DND-41 (cell line): ENCODE data around the gene PRKCE.
A peak's percentile ranks its signal among the peaks of the same experiment; 100 is the strongest.

Experiments
- ATAC-seq: fragments of 200-7000 bp; cut with Tn5 transposase; 3 replicates; pipeline ENCODE4 v1.9.1; 2021; ENCODE audit warnings: low read depth; ENCODE audit not compliant: insufficient read depth
- DNase-seq: peaks from one replicate; pipeline ENCODE4 v3.0.0-alpha.2; 2020
- H2AFZ ChIP-seq: 2 replicates; pipeline ENCODE4 v1.6.0; 2012; ENCODE audit warnings: low read depth, low read length
- H3K27ac ChIP-seq: 2 replicates; pipeline ENCODE4 v1.5.1; 2012; ENCODE audit warnings: low read length, inconsistent platforms
- H3K27me3 ChIP-seq: fragments of 200-600 bp; sonication (generic); 2 replicates; pipeline ENCODE4 v1.6.0; 2012; ENCODE audit warnings: low read length, mild to moderate bottlenecking, inconsistent platforms; ENCODE audit not compliant: insufficient read depth, poor library complexity
- H3K36me3 ChIP-seq: 2 replicates; pipeline ENCODE4 v1.5.1; 2012; ENCODE audit warnings: low read length, inconsistent platforms; ENCODE audit not compliant: insufficient read depth
- H3K4me1 ChIP-seq: 2 replicates; pipeline ENCODE4 v1.5.1; 2012; ENCODE audit warnings: mild to moderate bottlenecking, low read length; ENCODE audit not compliant: insufficient read depth
- H3K4me2 ChIP-seq: 2 replicates; pipeline ENCODE4 v1.6.0; 2012; ENCODE audit warnings: mild to moderate bottlenecking, moderate library complexity, low read length, inconsistent platforms; ENCODE audit not compliant: insufficient read depth
- H3K4me3 ChIP-seq, 2 experiments: fragments of 200-600 bp in 1 of 2; shearing (Covaris generic) in 1 of 2; 2 replicates each; pipeline ENCODE4 v1.5.1; 2012 to 2016; ENCODE audit warnings: inconsistent platforms in 2 of 2, low read length in 2 of 2, mild to moderate bottlenecking in 2 of 2, low read depth in 1 of 2, moderate library complexity in 1 of 2
- H3K79me2 ChIP-seq: 2 replicates; pipeline ENCODE4 v1.6.0; 2012; ENCODE audit warnings: low read length, inconsistent platforms; ENCODE audit not compliant: insufficient read depth
- H3K9ac ChIP-seq: 2 replicates; pipeline ENCODE4 v1.6.0; 2012; ENCODE audit warnings: low read depth, mild to moderate bottlenecking, inconsistent platforms, low read length, moderate library complexity
- H3K9me3 ChIP-seq: 2 replicates; pipeline ENCODE4 v1.5.1; 2012; ENCODE audit warnings: low read length, moderate library complexity, mild to moderate bottlenecking, inconsistent platforms; ENCODE audit not compliant: insufficient read depth, severe bottlenecking
- H4K20me1 ChIP-seq: 2 replicates; pipeline ENCODE4 v1.6.0; 2012; ENCODE audit warnings: low read length; ENCODE audit not compliant: insufficient read depth
- EZH2 ChIP-seq: IDR thresholded peaks from 3 replicates; pipeline ENCODE4 v1.6.1; 2012; ENCODE audit warnings: borderline replicate concordance, low read depth, mild to moderate bottlenecking, moderate library complexity, low read length, inconsistent platforms; ENCODE audit not compliant: severe bottlenecking
- TF ChIP-seq, protein P1 (sequence below): IDR thresholded peaks from 2 replicates; pipeline ENCODE4 v1.5.1; 2012; ENCODE audit warnings: borderline replicate concordance, low read length, moderate library complexity, mild to moderate bottlenecking; ENCODE audit not compliant: poor library complexity, severe bottlenecking; ENCODE audit errors: extremely low read depth

The PRKCE gene

DNA sequence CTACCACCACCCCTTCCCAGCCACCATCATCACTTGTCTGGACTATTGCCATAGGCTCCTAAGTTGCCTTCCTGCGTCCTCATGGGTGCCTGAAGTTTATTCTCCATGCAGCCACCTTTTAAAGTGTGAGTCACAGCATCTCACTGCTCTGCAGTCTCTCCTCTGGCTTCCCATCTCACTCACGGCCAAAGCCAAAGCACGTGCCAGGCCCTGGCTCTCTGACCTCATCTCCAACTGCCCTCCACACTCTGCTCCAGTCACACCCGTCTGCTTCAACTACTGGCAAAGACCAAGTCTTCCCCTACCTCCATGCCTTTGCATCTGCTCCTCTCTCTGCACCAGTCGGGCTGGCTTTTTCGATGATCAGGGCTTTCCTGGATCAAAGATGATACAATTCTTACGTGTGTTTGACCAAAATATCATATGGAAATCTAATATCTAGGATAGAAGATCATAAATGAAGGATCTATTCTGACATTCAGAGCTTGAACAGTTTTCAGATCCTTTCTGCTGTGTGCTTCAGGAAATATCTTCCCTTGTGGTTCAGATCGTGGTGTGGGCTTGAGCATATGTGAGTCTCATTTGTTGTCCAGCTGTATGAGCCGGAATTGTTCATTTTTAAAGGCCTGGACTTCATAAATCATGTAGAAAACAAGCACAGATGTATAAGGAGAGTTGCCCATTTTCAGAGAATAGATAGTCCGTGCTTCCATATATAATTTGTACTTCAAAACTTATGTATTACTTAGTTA, 175.6 kb downstream of the PRKCE start:
- H3K9ac ChIP-seq: no peak overlapping the region
- H3K27me3 ChIP-seq: no peaks in the 10 kb centered on the region
- H3K9me3 ChIP-seq: peaks cover 18% of the 10 kb centered on the region
- no peak overlapping the region for H3K27ac ChIP-seq
- no peaks in the 10 kb centered on the region for H3K36me3 ChIP-seq
- TF ChIP-seq EZH2: no peak
- TF ChIP-seq, protein P1, sequence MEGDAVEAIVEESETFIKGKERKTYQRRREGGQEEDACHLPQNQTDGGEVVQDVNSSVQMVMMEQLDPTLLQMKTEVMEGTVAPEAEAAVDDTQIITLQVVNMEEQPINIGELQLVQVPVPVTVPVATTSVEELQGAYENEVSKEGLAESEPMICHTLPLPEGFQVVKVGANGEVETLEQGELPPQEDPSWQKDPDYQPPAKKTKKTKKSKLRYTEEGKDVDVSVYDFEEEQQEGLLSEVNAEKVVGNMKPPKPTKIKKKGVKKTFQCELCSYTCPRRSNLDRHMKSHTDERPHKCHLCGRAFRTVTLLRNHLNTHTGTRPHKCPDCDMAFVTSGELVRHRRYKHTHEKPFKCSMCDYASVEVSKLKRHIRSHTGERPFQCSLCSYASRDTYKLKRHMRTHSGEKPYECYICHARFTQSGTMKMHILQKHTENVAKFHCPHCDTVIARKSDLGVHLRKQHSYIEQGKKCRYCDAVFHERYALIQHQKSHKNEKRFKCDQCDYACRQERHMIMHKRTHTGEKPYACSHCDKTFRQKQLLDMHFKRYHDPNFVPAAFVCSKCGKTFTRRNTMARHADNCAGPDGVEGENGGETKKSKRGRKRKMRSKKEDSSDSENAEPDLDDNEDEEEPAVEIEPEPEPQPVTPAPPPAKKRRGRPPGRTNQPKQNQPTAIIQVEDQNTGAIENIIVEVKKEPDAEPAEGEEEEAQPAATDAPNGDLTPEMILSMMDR: no peak
- H4K20me1 ChIP-seq: no peaks in the 10 kb centered on the region
- H3K79me2 ChIP-seq: no peaks in the 10 kb centered on the region; the same call in 1 of the 2 replicates
- H3K4me1 ChIP-seq: peaks cover 32% of the 10 kb centered on the region
- no peak for ATAC-seq
- no peak overlapping the region for H2AFZ ChIP-seq
- no peak for DNase-seq
- H3K4me2 ChIP-seq: no peak overlapping the region
- no peak overlapping the region for H3K4me3 ChIP-seq

DNA sequence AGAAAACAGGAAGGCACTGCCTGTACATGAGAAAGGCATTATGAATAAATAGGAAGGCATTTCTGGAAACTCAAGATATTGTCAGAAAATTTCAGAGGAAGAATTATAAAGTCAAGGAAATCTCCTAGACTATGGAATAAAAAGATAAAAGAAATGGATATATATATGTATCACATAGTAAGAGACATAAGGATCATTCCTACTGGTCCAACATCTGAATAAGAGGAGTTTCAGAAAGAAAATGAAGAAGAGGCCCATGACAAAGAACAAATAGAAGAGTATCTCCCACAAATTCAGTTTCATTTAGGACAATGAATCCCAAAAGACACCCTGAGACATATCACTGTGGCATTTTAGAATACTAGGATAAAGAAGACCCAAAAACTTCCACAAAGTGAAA, 178.8 kb downstream of the PRKCE start:
- peaks cover 18% of the 10 kb centered on the region for H3K9me3 ChIP-seq
- H3K4me3 ChIP-seq: no peak overlapping the region
- no peak for TF ChIP-seq EZH2
- TF ChIP-seq, protein P1: no peak
- peaks cover 20% of the 10 kb centered on the region for H3K4me1 ChIP-seq
- DNase-seq (no peak), ATAC-seq (no peak)
- H3K79me2 ChIP-seq: peaks cover 2% of the 10 kb centered on the region; the same call in 1 of the 2 replicates
- no peak overlapping the region for H2AFZ ChIP-seq
- H3K36me3 ChIP-seq: no peaks in the 10 kb centered on the region
- no peak overlapping the region for H3K9ac ChIP-seq
- H3K4me2 ChIP-seq: no peak overlapping the region
- H3K27ac ChIP-seq: no peak overlapping the region
- no peaks in the 10 kb centered on the region for H3K27me3 ChIP-seq
- H4K20me1 ChIP-seq: no peaks in the 10 kb centered on the region

DNA sequence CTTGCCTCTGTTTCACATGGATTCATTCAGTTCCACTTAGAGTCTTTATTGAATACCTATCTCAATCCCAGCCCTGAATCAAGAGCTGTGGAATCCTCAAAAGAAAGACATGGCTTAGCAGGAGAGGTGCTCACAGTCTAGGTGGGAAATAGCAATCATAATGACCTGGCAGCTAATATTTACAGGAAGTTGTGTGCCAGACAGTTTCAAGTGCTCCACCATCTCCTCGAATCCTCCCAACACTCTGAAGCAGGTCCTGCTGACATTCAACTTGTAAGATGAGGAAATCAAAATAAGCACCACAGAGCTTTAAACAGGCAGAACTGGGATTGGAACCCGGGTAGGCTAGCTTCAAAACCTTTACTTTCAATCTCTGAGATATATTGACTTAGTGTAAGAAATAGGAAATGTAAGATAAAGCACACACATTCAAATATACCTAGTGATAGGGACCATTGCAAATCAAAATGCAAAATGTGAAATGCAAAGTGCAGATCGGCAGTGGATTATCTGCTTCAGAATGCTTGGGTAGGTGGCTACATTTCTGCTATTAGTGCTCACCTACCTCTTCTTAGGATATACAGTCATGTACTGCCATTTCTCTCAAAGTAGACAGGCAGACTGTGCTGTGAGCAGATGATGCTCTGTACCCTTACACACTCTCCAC, 182.0 kb downstream of the PRKCE start:
- Histone ChIP-seq H3K4me1 (no peaks in the 10 kb centered on the region; the same call in 1 of the 2 replicates), H3K4me3 (no peak overlapping the region), H2AFZ (0 out of 2 replicates have a peak overlapping the region, but pooled peaks have one; percentile 6), H3K9ac (no peak overlapping the region), H3K36me3 (no peaks in the 10 kb centered on the region), H3K27ac (0 out of 2 replicates have a peak overlapping the region, but pooled peaks have one; percentile 34), H4K20me1 (no peaks in the 10 kb centered on the region), H3K79me2 (peaks cover 2% of the 10 kb centered on the region; the same call in 1 of the 2 replicates), H3K9me3 (peaks cover 18% of the 10 kb centered on the region), H3K27me3 (no peaks in the 10 kb centered on the region), H3K4me2 (no peak overlapping the region)
- no peak for ATAC-seq
- TF ChIP-seq, protein P1: no peak
- no peak for TF ChIP-seq EZH2
- no peak for DNase-seq
